K562 (cell line): ENCODE measurements around the gene ADAT3. TPM values are rescaled to one million over a fixed set of nuclear protein-coding genes. Genes with fewer than 3 reads are reported as not detected.
A peak's percentile ranks its signal among the peaks of the same experiment; 100 is the strongest.

ENCODE experiments used
- ARID1B ChIP-seq: fragments of 450-650 bp; IDR thresholded peaks from 2 replicates; pipeline ENCODE4 v1.6.1; 2016; ENCODE audit warnings: antibody characterized with exemption, mild to moderate bottlenecking, inconsistent platforms
- BCOR ChIP-seq: fragments of 450-650 bp; IDR thresholded peaks from 2 replicates; pipeline ENCODE4 v1.6.1; 2016
- CHCHD3 ChIP-seq: fragments of 250-450 bp; sonication (Bioruptor Pico); IDR thresholded peaks from 2 replicates; pipeline ENCODE4 v2.1.2; 2022; ENCODE audit warnings: mild to moderate bottlenecking
- CREM ChIP-seq: IDR thresholded peaks from 2 replicates; pipeline ENCODE4 v1.6.1; 2014; ENCODE audit warnings: antibody characterized with exemption, low read depth
- CTCF ChIP-seq, 3 experiments: IDR thresholded peaks in 2 of 3; conservative IDR thresholded peaks in 1 of 3; 2 replicates each; pipeline ENCODE4 v1.5.1; 2011 to 2012; ENCODE audit warnings: low read length in 3 of 3, mild to moderate bottlenecking in 3 of 3, control low read depth in 2 of 3, improper control_type of control experiment in 1 of 3, inconsistent platforms in 1 of 3, low read depth in 1 of 3, mixed read lengths in 1 of 3, moderate library complexity in 1 of 3; ENCODE audit not compliant: insufficient read depth in 2 of 3
- DEAF1 ChIP-seq: fragments of 450-650 bp; formaldehyde crosslinking; IDR thresholded peaks from 2 replicates; pipeline ENCODE4 v1.4.0; 2020; ENCODE audit warnings: mild to moderate bottlenecking, moderate library complexity
- FOXA1 ChIP-seq: fragments of 450-650 bp; IDR thresholded peaks from 2 replicates; pipeline ENCODE4 v1.6.1; 2016; ENCODE audit warnings: mild to moderate bottlenecking, borderline replicate concordance
- GTF2B ChIP-seq: IDR thresholded peaks from 2 replicates; pipeline ENCODE4 v1.6.1; 2011; ENCODE audit not compliant: insufficient read length; ENCODE audit errors: extremely low read depth
- L3MBTL2 ChIP-seq: fragments of 450-650 bp; IDR thresholded peaks from 2 replicates; pipeline ENCODE4 v1.6.1; 2016; ENCODE audit warnings: mild to moderate bottlenecking, moderate library complexity
- MED1 ChIP-seq: sonication (generic); formaldehyde crosslinking; IDR thresholded peaks from 2 replicates; pipeline ENCODE4 v1.8.1; 2023; ENCODE audit warnings: missing genetic modification reagents, borderline replicate concordance
- MEIS2 ChIP-seq: fragments of 450-650 bp; IDR thresholded peaks from 2 replicates; pipeline ENCODE4 v1.6.1; 2014; ENCODE audit warnings: mild to moderate bottlenecking; ENCODE audit not compliant: partially characterized antibody
- PHF8 ChIP-seq: fragments of 200-600 bp; sonication (generic); IDR thresholded peaks from 2 replicates; pipeline ENCODE4 v1.6.1; 2012; ENCODE audit warnings: mixed run types, mild to moderate bottlenecking, inconsistent platforms, low read length, moderate library complexity, borderline replicate concordance
- RUNX1 ChIP-seq: sonication (generic); IDR thresholded peaks from 2 replicates; pipeline ENCODE4 v1.6.1; 2016; ENCODE audit warnings: antibody characterized with exemption, low read depth
- SMC3 ChIP-seq: conservative IDR thresholded peaks from 2 replicates; pipeline ENCODE4 v1.6.1; 2011; ENCODE audit warnings: low read depth, low read length, improper control_type of control experiment; ENCODE audit not compliant: insufficient read depth
- SUPT5H ChIP-seq: fragments of 450-650 bp; IDR thresholded peaks from 2 replicates; pipeline ENCODE4 v1.6.1; 2016
- TFE3 ChIP-seq: fragments of 450-650 bp; formaldehyde crosslinking; IDR thresholded peaks from 2 replicates; pipeline ENCODE4 v1.4.0; 2020; ENCODE audit warnings: mild to moderate bottlenecking, mixed read lengths
- ZFP1 ChIP-seq: fragments of 450-650 bp; formaldehyde crosslinking; IDR thresholded peaks from 2 replicates; pipeline ENCODE4 v1.4.0; 2020; ENCODE audit warnings: mild to moderate bottlenecking, mixed read lengths
- ZNF785 ChIP-seq: fragments of 250-450 bp; sonication (Bioruptor Pico); IDR thresholded peaks from 2 replicates; pipeline ENCODE4 v1.4.0; 2020; ENCODE audit warnings: mild to moderate bottlenecking
- ZZZ3 ChIP-seq: fragments of 450-650 bp; IDR thresholded peaks from 2 replicates; pipeline ENCODE4 v1.6.1; 2016; ENCODE audit warnings: antibody characterized with exemption, mild to moderate bottlenecking, moderate library complexity
- polyA plus RNA-seq, 8 experiments: library from polyadenylated mRNA; depleted of rRNA in 4 of 8; stranded (reverse) in 5 of 8; unstranded in 3 of 8; fragments of >200 nt; fragmentation: Nextera tagmentation in 2 of 8; fragmentation: Illumina TruSeq in 1 of 8; extraction: Ambion mirVana in 2 of 8; extraction: Trizol in 1 of 8; gene quantifications; 2 replicates each; pipeline versions ENCODE4 v1.2.1 to v1.2.3, GENCODE V29; 2011 to 2014; ENCODE audit warnings: inconsistent platforms in 1 of 8, missing spikeins in 1 of 8
- total RNA-seq, 7 experiments: library from RNA; depleted of rRNA in 6 of 7; stranded (reverse); fragments of >200 nt in 6 of 7; fragmentation: Illumina TruSeq in 2 of 7; extraction: Trizol in 2 of 7; gene quantifications; 2 replicates each; pipeline versions ENCODE4 v1.2.1 to v1.2.3, GENCODE V29; 2011 to 2021; ENCODE audit warnings: low replicate concordance in 1 of 7
- TF ChIP-seq, protein P1 (sequence below): sonication (generic); formaldehyde crosslinking; IDR thresholded peaks from 2 replicates; pipeline ENCODE4 v1.8.1; 2022; ENCODE audit warnings: missing genetic modification reagents
- TF ChIP-seq, protein P2 (sequence below): sonication (generic); IDR thresholded peaks from 2 replicates; pipeline ENCODE4 v1.6.1; 2016

ADAT3 gene
- total and polyA plus RNA-seq, 9 of the 15 experiments (the other 6 are each of a cell fraction or from before 2014, with no cell fraction given) = 0.67 to 15.6 (median 7.8) TPM; not detected in 4

DNA sequence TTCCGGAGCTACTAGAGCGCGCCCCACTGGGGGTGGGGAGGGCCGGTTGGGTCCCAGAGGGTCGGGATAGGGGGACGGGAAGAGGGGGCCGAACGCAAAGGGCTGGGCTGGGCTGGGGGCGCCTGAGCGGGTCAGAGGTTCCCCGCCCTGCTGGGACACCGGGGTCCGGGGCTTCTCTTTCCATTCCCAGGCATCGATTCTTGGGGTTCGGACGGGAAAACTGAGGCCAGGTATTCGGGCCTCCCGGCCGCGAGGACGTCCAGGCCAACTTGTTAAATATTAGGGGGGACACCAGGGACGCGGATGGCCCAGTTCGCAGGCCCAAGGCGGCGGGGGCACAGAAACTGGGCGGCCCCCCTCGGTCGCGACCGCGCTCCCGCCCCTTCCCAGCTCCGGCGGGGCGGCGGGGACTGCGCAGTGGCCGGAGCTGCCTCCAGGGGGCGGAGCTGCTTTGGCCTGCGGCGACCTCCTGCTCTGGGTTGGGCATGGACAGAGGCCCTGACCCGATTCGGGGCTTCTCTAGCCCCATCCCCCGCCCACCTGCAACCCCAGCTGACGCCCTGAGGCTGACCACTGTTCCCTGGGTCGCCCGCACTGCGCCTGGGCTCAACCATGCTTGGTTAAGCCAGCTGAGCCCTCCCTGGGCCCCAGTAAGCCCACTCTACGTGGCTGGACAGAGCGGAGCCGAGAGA is 40.6 kb upstream of the ADAT3 start (continued):
- peak; percentile 59; the same call in 1 of the 2 replicates for TF ChIP-seq SMC3
- no peak for TF ChIP-seq CHCHD3
- 0 out of 2 replicates have a peak, but pooled peaks have one; percentile 33 for TF ChIP-seq DEAF1
- TF ChIP-seq BCOR = no peak
- no peak for TF ChIP-seq MEIS2
- TF ChIP-seq, protein P1, sequence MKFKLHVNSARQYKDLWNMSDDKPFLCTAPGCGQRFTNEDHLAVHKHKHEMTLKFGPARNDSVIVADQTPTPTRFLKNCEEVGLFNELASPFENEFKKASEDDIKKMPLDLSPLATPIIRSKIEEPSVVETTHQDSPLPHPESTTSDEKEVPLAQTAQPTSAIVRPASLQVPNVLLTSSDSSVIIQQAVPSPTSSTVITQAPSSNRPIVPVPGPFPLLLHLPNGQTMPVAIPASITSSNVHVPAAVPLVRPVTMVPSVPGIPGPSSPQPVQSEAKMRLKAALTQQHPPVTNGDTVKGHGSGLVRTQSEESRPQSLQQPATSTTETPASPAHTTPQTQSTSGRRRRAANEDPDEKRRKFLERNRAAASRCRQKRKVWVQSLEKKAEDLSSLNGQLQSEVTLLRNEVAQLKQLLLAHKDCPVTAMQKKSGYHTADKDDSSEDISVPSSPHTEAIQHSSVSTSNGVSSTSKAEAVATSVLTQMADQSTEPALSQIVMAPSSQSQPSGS (CRISPR knock-in tag) = no peak
- TF ChIP-seq FOXA1 = no peak
- TF ChIP-seq SUPT5H = 0 out of 2 replicates have a peak, but pooled peaks have one; percentile 53
- TF ChIP-seq ARID1B = no peak
- TF ChIP-seq ZZZ3 = no peak
- TF ChIP-seq L3MBTL2 = no peak
- TF ChIP-seq, protein P2, sequence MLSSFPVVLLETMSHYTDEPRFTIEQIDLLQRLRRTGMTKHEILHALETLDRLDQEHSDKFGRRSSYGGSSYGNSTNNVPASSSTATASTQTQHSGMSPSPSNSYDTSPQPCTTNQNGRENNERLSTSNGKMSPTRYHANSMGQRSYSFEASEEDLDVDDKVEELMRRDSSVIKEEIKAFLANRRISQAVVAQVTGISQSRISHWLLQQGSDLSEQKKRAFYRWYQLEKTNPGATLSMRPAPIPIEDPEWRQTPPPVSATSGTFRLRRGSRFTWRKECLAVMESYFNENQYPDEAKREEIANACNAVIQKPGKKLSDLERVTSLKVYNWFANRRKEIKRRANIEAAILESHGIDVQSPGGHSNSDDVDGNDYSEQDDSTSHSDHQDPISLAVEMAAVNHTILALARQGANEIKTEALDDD = no peak
- no peak for TF ChIP-seq GTF2B
- TF ChIP-seq MED1 (CRISPR knock-in tag) = no peak
- TF ChIP-seq PHF8 = peak; percentile 67
- TF ChIP-seq TFE3 (CRISPR knock-in tag) = no peak
- peak; percentile 44 for TF ChIP-seq CREM
- peak; percentile 76 to 89 (median 81) for TF ChIP-seq CTCF (IDR thresholded peaks at IDR 0.05 in 2 of 3, conservative IDR thresholded peaks at IDR 0.05 in 1 of 3; ENCODE audit: insufficient read depth in 2 of 3, low read depth in 1 of 3, low read length in 3 of 3)
- no peak for TF ChIP-seq ZFP1 (CRISPR knock-in tag)
- 0 out of 2 replicates have a peak, but pooled peaks have one; percentile 59 for TF ChIP-seq RUNX1
- no peak for TF ChIP-seq ZNF785 (CRISPR knock-in tag)
